DND-41 (cell line): Measurements from ENCODE around the gene APMAP.
A peak's percentile ranks its signal among the peaks of the same experiment; 100 is the strongest.
"Not testable (repeated sequence)": the region's sequence is repeated elsewhere in the genome, so short reads cannot be mapped to it uniquely, and the experiment has no call there.

Experiments
- ATAC-seq: fragments of 200-7000 bp; cut with Tn5 transposase; 3 replicates; pipeline ENCODE4 v1.9.1; 2021; ENCODE audit warnings: low read depth; ENCODE audit not compliant: insufficient read depth
- DNase-seq: peaks from one replicate; pipeline ENCODE4 v3.0.0-alpha.2; 2020
- H2AFZ ChIP-seq: 2 replicates; pipeline ENCODE4 v1.6.0; 2012; ENCODE audit warnings: low read depth, low read length
- H3K27ac ChIP-seq: 2 replicates; pipeline ENCODE4 v1.5.1; 2012; ENCODE audit warnings: low read length, inconsistent platforms
- H3K27me3 ChIP-seq: fragments of 200-600 bp; sonication (generic); 2 replicates; pipeline ENCODE4 v1.6.0; 2012; ENCODE audit warnings: low read length, mild to moderate bottlenecking, inconsistent platforms; ENCODE audit not compliant: insufficient read depth, poor library complexity
- H3K36me3 ChIP-seq: 2 replicates; pipeline ENCODE4 v1.5.1; 2012; ENCODE audit warnings: low read length, inconsistent platforms; ENCODE audit not compliant: insufficient read depth
- H3K4me1 ChIP-seq: 2 replicates; pipeline ENCODE4 v1.5.1; 2012; ENCODE audit warnings: mild to moderate bottlenecking, low read length; ENCODE audit not compliant: insufficient read depth
- H3K4me2 ChIP-seq: 2 replicates; pipeline ENCODE4 v1.6.0; 2012; ENCODE audit warnings: mild to moderate bottlenecking, moderate library complexity, low read length, inconsistent platforms; ENCODE audit not compliant: insufficient read depth
- H3K4me3 ChIP-seq, 2 experiments: fragments of 200-600 bp in 1 of 2; shearing (Covaris generic) in 1 of 2; 2 replicates each; pipeline ENCODE4 v1.5.1; 2012 to 2016; ENCODE audit warnings: inconsistent platforms in 2 of 2, low read length in 2 of 2, mild to moderate bottlenecking in 2 of 2, low read depth in 1 of 2, moderate library complexity in 1 of 2
- H3K79me2 ChIP-seq: 2 replicates; pipeline ENCODE4 v1.6.0; 2012; ENCODE audit warnings: low read length, inconsistent platforms; ENCODE audit not compliant: insufficient read depth
- H3K9ac ChIP-seq: 2 replicates; pipeline ENCODE4 v1.6.0; 2012; ENCODE audit warnings: low read depth, mild to moderate bottlenecking, inconsistent platforms, low read length, moderate library complexity
- H3K9me3 ChIP-seq: 2 replicates; pipeline ENCODE4 v1.5.1; 2012; ENCODE audit warnings: low read length, moderate library complexity, mild to moderate bottlenecking, inconsistent platforms; ENCODE audit not compliant: insufficient read depth, severe bottlenecking
- H4K20me1 ChIP-seq: 2 replicates; pipeline ENCODE4 v1.6.0; 2012; ENCODE audit warnings: low read length; ENCODE audit not compliant: insufficient read depth
- CTCF ChIP-seq: IDR thresholded peaks from 2 replicates; pipeline ENCODE4 v1.5.1; 2012; ENCODE audit warnings: borderline replicate concordance, low read length, moderate library complexity, mild to moderate bottlenecking; ENCODE audit not compliant: poor library complexity, severe bottlenecking; ENCODE audit errors: extremely low read depth
- EZH2 ChIP-seq: IDR thresholded peaks from 3 replicates; pipeline ENCODE4 v1.6.1; 2012; ENCODE audit warnings: borderline replicate concordance, low read depth, mild to moderate bottlenecking, moderate library complexity, low read length, inconsistent platforms; ENCODE audit not compliant: severe bottlenecking

APMAP gene

GRCh38 chr20:24950128-24950835 is 42.3 kb downstream of the APMAP start:
- Histone ChIP-seq H3K79me2 (no peaks in the 10 kb centered on the region), H3K9ac (no peak overlapping the region), H3K36me3 (peaks cover 6% of the 10 kb centered on the region; the same call in 1 of the 2 replicates), H2AFZ (no peak overlapping the region), H3K4me2 (no peak overlapping the region), H3K27me3 (no peaks in the 10 kb centered on the region), H3K4me3 (no peak overlapping the region), H3K4me1 (peaks cover 30% of the 10 kb centered on the region), H3K9me3 (peaks cover 2% of the 10 kb centered on the region), H3K27ac (peak overlapping the region; percentile 75; the same call in 1 of the 2 replicates), H4K20me1 (no peaks in the 10 kb centered on the region; the same call in 1 of the 2 replicates)
- ATAC-seq (no peak), DNase-seq (no peak)
- no peak for TF ChIP-seq EZH2
- TF ChIP-seq CTCF, result no peak

- Histone ChIP-seq H3K4me1 (peaks cover 24% of the 10 kb centered on the region), H3K79me2 (no peaks in the 10 kb centered on the region), H2AFZ (no peak overlapping the region), H3K9ac (peak overlapping the region; percentile 16; the same call in 1 of the 2 replicates), H3K27me3 (no peaks in the 10 kb centered on the region), H3K27ac (peak overlapping the region; percentile 75), H3K4me3 (no peak overlapping the region), H4K20me1 (no peaks in the 10 kb centered on the region; the same call in 1 of the 2 replicates), H3K9me3 (peaks cover 2% of the 10 kb centered on the region), H3K4me2 (no peak overlapping the region), H3K36me3 (peaks cover 6% of the 10 kb centered on the region; the same call in 1 of the 2 replicates)
- TF ChIP-seq CTCF (no peak), EZH2 (no peak)
- ATAC-seq, result no peak
- no peak for DNase-seq
Measured at GRCh38 chr20:24949756-24950127, 42.8 kb downstream of the APMAP start.

GRCh38 chr20:24948939-24949679 is 43.4 kb downstream of the APMAP start, which contains the start of gene CST7:
TSS of gene CST7 (plus strand) at chr20:24949269. CDS start at chr20:24949506, 237 bp downstream.
- Histone ChIP-seq H3K4me1 (peaks cover 18% of the 10 kb centered on the region), H3K4me3 (peak within 1 kb of the TSS in 1 of 2 experiments; percentile 10; a peak in 1 of 4 replicates), H2AFZ (0 out of 2 replicates have a peak within 1 kb of the TSS, but pooled peaks have one; percentile 0), H3K27me3 (no peaks in the 10 kb centered on the region), H3K9ac (peak within 1 kb of the TSS; percentile 16; the same call in 1 of the 2 replicates), H3K36me3 (peaks cover 6% of the 10 kb centered on the region; the same call in 1 of the 2 replicates), H3K79me2 (no peaks in the 10 kb centered on the region), H4K20me1 (no peaks in the 10 kb centered on the region; the same call in 1 of the 2 replicates), H3K4me2 (peak within 1 kb of the TSS; percentile 50), H3K9me3 (peaks cover 2% of the 10 kb centered on the region), H3K27ac (peak within 1 kb of the TSS; percentile 75)
- no peak for TF ChIP-seq CTCF
- no peak for TF ChIP-seq EZH2
- DNase-seq, result peak; percentile 95
- ATAC-seq, result peak; percentile 96

- peaks cover 15% of the 10 kb centered on the region for H3K4me1 ChIP-seq
- not testable (repeated sequence) for H3K36me3 ChIP-seq, H3K27me3 ChIP-seq, H3K79me2 ChIP-seq, H3K4me3 ChIP-seq, DNase-seq, H3K9me3 ChIP-seq, H3K9ac ChIP-seq, H4K20me1 ChIP-seq
- H3K4me2 ChIP-seq, result peak overlapping the region; percentile 50; the same call in 1 of the 2 replicates
- 0 out of 2 replicates have a peak overlapping the region, but pooled peaks have one; percentile 0 for H2AFZ ChIP-seq
- peak overlapping the region; percentile 68 for H3K27ac ChIP-seq
- ATAC-seq, result peak; percentile 6; the same call in 1 of the 3 replicates
Measured at GRCh38 chr20:24948396-24948938, 44.1 kb downstream of the APMAP start.

GRCh38 chr20:24946376-24946775 is 46.2 kb downstream of the APMAP start:
- H3K27ac ChIP-seq, H2AFZ ChIP-seq, H3K9ac ChIP-seq, H3K36me3 ChIP-seq, H4K20me1 ChIP-seq, DNase-seq, H3K79me2 ChIP-seq, H3K27me3 ChIP-seq, ATAC-seq, H3K4me3 ChIP-seq, H3K9me3 ChIP-seq, H3K4me2 ChIP-seq: not testable (repeated sequence)
- peaks cover 15% of the 10 kb centered on the region for H3K4me1 ChIP-seq
